Measurements from ENCODE around the gene BANK1.

Gene BANK1

GRCh38 chr4:101993842-101994775, 203.6 kb downstream of the BANK1 start:
- H3K27ac ChIP-seq: no peak overlapping the region; the same call in 1 of the 2 replicates
- TF ChIP-seq, protein P1, sequence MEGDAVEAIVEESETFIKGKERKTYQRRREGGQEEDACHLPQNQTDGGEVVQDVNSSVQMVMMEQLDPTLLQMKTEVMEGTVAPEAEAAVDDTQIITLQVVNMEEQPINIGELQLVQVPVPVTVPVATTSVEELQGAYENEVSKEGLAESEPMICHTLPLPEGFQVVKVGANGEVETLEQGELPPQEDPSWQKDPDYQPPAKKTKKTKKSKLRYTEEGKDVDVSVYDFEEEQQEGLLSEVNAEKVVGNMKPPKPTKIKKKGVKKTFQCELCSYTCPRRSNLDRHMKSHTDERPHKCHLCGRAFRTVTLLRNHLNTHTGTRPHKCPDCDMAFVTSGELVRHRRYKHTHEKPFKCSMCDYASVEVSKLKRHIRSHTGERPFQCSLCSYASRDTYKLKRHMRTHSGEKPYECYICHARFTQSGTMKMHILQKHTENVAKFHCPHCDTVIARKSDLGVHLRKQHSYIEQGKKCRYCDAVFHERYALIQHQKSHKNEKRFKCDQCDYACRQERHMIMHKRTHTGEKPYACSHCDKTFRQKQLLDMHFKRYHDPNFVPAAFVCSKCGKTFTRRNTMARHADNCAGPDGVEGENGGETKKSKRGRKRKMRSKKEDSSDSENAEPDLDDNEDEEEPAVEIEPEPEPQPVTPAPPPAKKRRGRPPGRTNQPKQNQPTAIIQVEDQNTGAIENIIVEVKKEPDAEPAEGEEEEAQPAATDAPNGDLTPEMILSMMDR (IDR thresholded peaks at IDR 0.05): no peak
- no peak for TF ChIP-seq ZFX (IDR thresholded peaks at IDR 0.05; ENCODE audit: borderline replicate concordance)

GRCh38 chr4:102007959-102008425, 217.5 kb downstream of the BANK1 start:
- TF ChIP-seq, protein P1 (IDR thresholded peaks at IDR 0.05): no peak
- no peak for TF ChIP-seq ZFX (IDR thresholded peaks at IDR 0.05; ENCODE audit: borderline replicate concordance)
- H3K27ac ChIP-seq: no peak overlapping the region

DNA sequence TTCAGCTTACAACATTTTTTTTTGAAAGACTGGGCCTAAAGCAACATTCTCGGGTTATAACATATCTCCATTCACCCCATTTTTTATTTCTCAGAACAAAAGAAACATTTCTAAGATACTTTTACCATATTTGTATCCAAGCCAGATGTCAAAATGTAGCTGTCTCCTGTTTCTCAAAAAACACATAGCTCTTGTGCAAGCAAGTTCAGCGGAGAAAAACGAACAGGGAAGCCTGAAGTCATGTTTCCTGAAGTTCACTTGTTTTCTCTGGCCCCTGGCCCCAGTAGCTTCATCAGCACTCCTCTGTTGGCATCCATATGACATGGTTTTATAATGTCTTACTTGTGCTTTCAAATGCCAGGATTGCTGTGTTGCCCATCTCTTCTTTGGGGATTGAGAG, 218.2 kb downstream of the BANK1 start:
- TF ChIP-seq, protein P1 (IDR thresholded peaks at IDR 0.05): no peak
- no peak for TF ChIP-seq ZFX (IDR thresholded peaks at IDR 0.05; ENCODE audit: borderline replicate concordance)
- no peak overlapping the region for H3K27ac ChIP-seq

DNA sequence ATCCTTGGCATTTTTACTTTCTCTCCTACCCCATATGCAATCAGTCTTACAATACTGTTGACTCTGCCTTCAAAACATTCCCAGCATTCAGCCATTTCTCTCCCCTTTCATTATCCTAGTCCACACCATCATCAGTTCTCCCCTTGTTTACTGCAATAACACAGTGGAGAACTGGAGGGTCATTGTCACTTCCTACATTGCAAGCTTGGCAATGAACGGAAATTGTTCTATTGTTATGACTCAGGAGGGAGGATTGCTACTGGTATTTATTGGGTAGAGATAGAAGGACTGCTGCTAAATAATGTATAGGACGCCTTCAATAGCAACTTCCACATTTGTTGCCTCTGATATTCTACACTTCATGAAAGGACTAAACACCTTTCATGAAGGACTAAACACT, 231.8 kb downstream of the BANK1 start:
- H3K27ac ChIP-seq: no peak overlapping the region
- TF ChIP-seq, protein P1 (IDR thresholded peaks at IDR 0.05): no peak
- TF ChIP-seq ZFX (IDR thresholded peaks at IDR 0.05; ENCODE audit: borderline replicate concordance): no peak

- no peak for TF ChIP-seq ZFX (IDR thresholded peaks at IDR 0.05; ENCODE audit: borderline replicate concordance)
- TF ChIP-seq, protein P1 (IDR thresholded peaks at IDR 0.05): no peak
- no peak overlapping the region for H3K27ac ChIP-seq
These were observed 237.4 kb downstream of the BANK1 start for GRCh38 chr4:102027961-102028360.

DNA sequence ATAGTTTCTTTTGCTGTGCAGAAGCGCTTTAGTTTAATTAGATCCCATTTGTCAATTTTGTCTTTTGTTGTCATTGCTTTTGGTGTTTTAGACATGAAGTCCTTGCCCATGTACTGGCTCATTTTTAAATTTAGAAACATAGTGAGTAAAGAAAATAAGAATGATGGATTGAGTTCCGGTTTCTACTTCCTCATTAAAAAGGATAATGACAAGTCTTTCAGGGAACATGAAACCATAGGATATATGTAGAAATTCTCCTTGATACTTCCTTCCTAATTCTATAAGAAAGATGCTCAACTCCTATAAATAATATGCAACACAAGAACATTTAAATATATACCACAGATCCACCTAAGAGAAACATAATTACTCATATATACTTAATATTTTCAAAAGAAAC, 240.9 kb downstream of the BANK1 start:
- TF ChIP-seq ZFX (IDR thresholded peaks at IDR 0.05; ENCODE audit: borderline replicate concordance): no peak
- TF ChIP-seq, protein P1 (IDR thresholded peaks at IDR 0.05): no peak
- no peak overlapping the region for H3K27ac ChIP-seq

DNA sequence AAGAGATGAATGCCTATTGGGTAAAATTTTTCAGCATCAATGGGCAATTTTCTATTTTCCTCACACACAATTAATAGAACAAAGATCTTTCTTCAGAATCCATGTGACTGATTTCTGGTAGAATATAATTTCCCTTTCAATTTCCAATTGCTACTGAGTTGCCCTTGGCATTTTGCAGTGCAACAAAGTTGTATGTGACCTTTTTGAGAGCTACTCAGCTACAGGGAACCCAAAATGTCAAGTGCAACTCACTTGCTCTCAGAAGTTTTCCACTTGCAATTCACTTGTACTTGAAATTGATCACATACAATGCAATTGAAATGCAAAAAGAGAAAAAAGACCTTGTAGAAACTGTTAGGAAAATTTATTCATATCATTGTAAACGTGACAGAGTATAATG, 245.5 kb downstream of the BANK1 start:
- TF ChIP-seq ZFX (IDR thresholded peaks at IDR 0.05; ENCODE audit: borderline replicate concordance): no peak
- TF ChIP-seq, protein P1 (IDR thresholded peaks at IDR 0.05): no peak
- H3K27ac ChIP-seq: no peak overlapping the region

Data from 22Rv1 (cell line).